Muscle of arm (tissue), 12 donors: ENCODE results near the gene N4BP2L1. TPM values are rescaled to one million over a fixed set of nuclear protein-coding genes. Genes with fewer than 3 reads are reported as not detected.
"Not testable (repeated sequence)": the region's sequence is repeated elsewhere in the genome, so short reads cannot be mapped to it uniquely, and the experiment has no call there.

Experiments used
- DNase-seq: peaks from one replicate; pipeline ENCODE4 v3.0.0-alpha.2; 2013
- polyA plus RNA-seq, 12 donors: library from polyadenylated mRNA; unstranded; fragments of 120-200 nt; gene quantifications; one replicate each; pipeline ENCODE4 v1.2.1, GENCODE V29; 2013; ENCODE audit not compliant: insufficient read length in 12 of 12

N4BP2L1 gene
- polyA plus RNA-seq, 12 donors, result 5.5 to 16.6 (median 9.1) TPM; not detected in 1

DNA sequence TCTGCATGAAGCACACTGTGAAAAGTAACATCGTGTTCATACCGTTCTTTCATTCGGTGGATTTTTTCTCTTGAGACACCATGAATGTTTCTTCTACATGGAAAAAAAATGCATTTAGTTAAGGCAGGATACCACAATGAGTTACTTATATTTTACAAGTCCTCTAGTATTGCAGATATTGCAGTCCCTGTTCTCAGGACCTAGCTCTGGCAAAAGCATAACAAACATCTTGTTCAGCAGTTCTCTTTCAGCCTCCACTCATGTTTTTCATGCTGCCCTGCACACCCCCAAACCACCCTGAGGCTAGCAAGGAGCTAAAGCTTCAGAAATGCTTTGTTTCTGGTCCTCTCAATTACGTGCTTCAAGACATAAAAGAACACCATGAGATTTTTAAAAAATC is 24.8 kb downstream of the N4BP2L1 start:
- no peak for DNase-seq

DNA sequence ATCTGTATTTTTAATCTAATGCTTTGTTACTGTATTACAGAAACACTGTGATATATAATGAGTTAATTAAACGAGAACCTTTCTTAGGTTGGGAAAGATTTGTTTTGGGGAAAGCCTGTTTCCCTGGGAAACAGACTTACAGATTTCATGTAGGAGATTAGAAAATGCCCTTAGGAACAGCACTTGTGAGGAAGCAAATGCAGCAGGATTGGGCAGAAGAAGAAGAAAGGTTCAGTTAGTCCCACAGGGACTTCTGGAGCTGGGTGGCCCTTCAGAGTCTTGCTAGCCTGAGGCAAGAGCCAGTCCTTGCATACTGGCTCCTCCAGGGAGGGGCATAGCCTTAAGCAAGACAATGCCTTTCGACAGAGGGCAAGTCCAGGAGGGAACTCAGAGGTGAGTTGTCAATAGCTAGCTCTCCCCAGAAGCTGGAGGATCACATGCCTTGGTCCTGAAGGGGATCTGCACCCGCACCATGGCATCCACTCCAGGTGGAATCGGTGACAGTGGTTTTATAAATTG is 36.8 kb downstream of the N4BP2L1 start:
- no peak for DNase-seq

DNA sequence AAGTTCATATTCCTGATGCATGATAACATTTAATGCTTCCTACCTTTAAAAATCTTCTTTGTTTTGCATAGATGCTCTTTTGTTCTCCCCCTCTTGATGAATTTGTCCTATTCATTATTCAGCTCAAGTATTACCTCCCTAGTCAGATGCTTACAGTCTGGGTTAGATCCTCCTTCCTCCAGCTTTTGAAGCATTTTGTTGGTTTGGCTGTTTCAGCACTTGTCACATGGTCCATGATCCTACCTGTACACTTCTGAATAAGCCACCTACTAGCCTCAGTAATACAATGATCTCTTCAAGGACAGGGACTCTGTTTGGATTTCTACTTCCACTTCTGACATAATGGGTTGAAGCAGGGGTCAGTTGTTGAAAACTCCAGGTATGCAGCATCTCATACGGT is 37.4 kb downstream of the N4BP2L1 start:
- DNase-seq, result no peak

DNA sequence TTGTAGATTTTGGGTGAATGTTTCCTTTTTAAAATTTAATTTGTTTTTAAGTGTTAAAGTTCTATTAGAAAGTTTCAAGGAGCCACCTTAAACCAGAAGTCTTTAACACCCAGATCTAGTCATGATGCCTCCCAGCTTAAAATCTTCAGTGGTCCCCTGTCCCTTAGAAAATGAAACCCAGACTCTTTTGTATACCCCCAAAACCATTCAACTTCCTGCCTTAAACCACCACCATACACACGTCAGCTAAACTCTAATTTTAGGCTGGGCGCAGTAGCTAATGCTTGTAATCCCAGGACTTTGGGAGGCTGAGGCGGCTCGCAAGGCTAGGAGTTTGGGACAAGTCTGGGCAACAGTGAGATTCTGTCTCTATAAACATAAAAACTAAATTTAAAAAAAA is 37.9 kb downstream of the N4BP2L1 start:
- no peak for DNase-seq

DNA sequence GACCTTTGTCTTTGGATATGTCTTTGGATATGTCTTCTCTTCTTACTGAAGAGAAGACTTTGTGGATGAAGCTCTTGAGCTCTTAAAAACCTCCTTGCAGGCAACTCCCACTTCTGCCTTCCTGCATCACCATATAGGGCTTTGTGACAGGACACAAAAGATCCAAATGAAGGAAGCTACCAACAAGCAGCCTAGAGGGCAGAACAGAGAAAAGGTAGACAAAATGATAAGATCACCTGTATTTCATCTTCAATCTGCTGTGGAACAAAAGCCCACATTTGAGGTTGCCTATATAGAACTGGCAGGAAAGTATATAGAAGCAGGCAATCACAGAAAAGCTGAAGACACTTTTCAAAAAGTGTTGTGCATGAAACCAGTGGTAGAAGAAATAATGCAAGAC is 42.5 kb downstream of the N4BP2L1 start:
- DNase-seq, result no peak

DNA sequence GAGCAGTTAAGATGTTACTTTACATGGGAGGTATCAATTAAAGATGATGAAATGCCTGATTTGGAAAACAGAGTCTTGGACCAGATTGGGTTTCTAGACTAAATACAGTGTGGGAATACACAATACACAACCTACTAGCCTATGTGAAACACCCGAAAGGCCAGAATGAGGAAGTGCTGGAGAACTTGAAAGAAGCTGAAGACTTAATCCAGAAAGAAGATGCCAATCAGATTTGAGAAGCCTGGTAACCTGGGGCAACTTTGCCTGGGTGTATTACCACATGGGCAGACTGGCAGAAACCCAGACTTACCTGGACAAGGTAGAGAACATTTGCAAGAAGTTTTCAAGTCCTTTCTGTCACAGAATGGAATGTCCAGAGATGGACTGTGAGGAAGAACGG is 43.2 kb downstream of the N4BP2L1 start:
- DNase-seq, result no peak

DNA sequence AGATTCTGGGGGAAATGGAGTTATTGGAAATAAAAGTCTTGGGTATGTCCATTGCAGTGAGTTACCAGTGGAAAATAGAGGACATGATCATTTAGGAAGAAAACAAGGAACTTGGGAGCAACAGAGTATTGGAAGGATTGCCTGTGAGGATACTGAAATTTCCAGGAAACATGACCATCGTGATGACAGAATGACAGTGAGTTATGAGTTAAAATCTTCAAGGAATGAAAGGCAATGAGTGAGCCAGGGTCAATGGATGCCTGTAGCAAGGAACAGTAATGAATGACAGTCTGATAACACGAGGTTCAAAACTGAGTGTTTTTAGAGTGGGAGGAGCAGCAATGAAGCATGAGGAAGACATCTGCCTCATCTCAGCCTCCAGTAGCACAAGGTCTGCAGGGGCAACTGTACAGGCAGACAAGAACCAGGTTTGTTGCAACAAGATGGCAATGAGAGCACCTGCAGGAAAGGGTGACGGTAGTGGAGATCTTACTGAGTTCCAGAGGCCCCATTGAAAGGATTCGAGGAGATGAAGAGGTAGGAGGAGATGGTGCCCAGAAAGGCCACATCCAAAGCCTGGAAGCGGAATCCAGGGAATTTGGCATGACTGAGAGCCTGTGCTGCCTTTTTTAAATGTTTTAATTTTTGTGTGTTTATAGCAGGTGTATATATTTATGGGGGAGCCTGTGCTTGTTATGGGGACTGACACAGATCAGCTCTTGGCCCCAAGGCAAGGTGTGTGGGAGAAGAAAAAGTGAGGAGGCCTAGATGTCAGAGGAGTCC is 43.9 kb downstream of the N4BP2L1 start:
- no peak for DNase-seq

DNA sequence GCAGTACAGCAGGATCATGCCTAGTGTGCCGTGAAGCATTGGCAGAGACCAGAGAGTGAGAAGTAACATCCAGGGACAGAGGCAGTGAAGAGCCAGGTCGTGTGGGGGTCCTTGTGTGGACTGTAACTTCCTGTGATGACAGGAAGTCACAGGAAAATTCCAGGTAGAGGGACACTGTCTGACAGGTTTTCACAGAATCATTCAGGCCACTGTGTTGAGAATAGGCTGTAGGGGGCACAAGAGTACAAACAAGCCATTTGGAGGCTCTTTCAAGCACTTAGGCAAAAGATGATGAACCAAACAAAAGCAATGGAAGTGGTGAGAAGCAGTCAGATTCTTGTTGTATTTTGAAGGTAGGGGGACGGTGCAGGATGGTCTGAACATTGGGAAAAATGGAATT is 46.4 kb downstream of the N4BP2L1 start:
- DNase-seq, result peak; percentile 5

DNA sequence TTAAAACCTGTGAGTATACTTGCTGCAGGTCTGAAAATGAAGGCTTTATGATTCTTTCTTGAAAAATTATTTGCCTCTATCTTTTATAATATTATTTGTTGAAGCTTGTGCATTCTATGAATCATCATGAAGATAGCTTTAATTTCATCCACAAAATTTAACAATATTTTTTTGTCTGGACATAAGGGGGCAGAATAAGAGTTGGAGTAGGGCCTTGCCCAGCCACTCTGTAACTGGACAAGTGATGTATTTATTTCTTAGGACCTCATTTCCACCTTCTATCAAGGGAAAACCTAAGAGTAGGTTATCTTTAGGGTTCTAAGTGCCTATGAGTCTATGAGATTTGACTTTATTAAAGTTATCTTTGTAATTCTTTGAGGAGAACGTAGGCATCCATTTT is 49.9 kb downstream of the N4BP2L1 start:
- no peak for DNase-seq

DNA sequence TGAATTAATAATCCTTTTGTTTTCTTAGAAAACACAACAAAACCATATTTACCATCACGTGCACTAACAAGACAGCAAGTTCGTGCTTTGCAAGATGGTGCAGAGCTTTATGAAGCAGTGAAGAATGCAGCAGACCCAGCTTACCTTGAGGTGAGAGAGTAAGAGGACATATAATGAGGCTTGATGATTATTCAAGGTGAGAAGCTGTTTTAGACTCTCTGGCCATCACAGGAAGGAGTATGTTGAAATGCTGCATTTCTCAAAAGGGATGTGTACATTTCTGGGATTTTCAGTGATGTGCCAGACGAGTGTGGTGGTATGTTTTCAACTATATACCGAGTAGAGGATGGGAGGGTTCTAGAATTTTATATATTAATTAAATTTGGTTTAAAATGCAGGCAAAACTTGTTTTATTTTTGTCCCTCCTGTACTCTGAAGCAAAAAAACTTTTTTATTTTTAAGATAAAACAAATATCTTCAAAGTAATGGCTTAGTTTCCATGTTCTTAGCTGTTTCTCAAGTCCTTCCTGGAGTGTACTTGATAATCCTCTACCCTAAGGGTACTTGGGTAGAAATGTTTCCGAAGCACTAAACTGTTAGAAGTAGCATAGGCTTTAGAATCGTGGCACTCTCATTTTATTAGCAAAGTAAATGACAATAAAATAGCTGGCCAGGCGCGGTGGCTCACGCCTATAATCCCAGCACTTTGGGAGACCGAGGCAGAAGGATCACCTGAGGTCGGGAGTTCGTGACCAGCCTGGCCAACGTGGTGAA is 51.1 kb downstream of the N4BP2L1 start:
- DNase-seq, result no peak

DNA sequence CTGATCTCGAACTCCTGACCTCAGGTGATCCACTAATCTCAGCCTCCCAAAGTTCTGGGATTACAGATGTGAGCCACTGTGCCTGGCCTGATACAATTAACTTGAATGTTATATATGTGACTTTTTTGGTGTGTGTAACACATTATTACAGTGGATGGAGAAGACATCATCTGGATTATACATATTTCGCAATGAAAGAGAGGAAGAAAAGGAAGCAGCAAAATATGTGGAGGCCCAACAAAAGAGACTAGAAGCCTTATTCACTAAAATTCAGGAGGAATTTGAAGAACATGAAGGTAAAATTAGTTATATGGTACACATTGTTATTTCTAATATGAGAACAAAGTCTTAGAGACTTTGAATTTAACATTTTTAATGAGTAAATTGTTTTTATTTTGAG is 57.1 kb downstream of the N4BP2L1 start:
- DNase-seq, result no peak

DNA sequence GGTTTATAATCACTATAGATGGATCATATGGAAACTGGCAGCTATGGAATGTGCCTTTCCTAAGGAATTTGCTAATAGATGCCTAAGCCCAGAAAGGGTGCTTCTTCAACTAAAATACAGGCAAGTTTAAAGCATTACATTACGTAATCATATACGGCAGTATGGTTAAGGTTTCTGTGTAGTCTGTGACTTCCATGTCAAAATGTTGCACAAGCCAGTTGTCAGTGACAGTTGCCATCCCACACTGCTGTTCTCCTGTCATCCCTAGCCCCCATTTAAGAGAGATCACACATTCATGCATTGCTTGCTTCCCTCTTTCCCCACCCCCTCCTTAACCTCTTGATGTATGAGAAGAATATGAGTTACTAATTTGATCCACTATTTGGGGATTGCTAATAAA is 65.4 kb downstream of the N4BP2L1 start:
- DNase-seq, result no peak

DNA sequence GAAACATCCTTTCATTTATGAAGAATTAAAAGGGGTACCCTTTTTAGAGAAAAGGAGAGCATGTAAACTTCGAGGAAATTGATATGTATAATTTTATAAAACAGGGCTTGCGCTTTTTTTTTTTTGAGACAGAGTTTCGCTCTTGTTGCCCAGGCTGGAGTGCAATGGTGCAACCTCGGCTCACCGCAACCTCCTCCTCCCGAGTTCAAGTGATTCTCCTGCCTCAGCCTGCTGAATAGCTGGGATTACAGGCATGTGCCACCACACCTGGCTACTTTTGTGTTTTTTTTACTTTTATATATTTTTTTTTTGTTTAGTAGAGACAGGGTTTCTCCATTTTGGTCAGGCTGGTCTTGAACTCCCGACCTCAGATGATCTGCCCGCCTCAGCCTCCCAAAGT is 72.0 kb downstream of the N4BP2L1 start:
- DNase-seq, result not testable (repeated sequence)

DNA sequence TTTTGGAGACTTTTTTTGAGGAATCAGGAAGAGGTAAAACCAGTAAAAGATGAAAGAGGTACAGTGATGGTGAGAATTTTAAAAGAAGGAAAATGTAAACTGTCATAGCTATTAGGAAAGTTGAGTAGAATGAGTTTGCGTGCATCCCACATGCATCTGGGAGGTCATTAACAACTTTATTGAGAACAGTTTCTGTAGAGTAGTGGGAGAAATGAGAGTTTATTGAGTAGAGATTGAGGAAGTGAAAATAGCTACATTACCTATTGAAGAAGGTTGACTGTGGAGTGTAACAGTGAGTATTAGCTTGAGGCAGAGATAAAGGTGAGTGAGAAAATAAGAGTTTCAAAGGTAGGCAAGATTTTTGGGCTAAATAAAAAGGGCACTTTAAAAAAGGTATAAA is 73.9 kb downstream of the N4BP2L1 start:
- no peak for DNase-seq

DNA sequence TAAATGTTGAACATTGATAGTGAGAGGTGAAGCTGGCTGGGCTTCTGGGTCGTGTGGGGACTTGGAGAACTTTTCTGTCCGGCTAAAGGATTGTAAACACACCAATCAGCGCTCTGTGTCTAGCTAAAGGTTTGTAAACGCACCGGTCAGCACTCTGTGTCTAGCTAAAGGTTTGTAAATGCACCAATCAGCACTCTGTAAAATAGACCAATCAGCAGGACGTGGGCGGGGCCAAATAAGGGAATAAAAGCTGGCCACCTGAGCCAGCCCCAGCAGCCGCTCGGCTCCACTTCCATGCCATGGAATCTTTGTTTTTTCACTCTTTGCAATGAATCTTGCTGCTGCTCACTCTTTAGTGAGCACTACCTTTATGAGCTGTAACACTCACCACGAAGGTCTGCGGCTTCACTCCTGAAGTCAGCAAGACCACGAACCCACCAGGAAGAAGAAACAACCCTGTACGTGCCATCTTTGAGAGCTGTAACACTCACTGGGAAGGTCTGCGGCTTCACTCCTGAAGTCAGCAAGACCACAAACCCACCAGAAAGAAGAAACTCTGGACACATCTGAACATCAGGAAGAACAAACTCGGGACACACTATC is 77.0 kb downstream of the N4BP2L1 start:
- DNase-seq, result not testable (repeated sequence)

Other genes with a start within 250 kb of the N4BP2L1 start
- gene ZAR1L, start 112.8 kb downstream of the N4BP2L1 start, polyA plus RNA-seq, result not detected
- gene BRCA2, start 112.6 kb downstream of the N4BP2L1 start, polyA plus RNA-seq, result 10 to 100 TPM in 1 of 12 donors, 1 to 10 TPM in 10, not detected in 1; 1.7 to 10.1 (median 3.7) TPM
- gene N4BP2L2, start 110.7 kb upstream of the N4BP2L1 start, polyA plus RNA-seq, result 100 to 1,000 TPM in 7 of 12 donors, 10 to 100 TPM in 4, not detected in 1; 87.1 to 187 (median 135) TPM
- 10 to 100 TPM in 11 of 12 donors, not detected in 1; 32.8 to 96.6 (median 43.0) TPM for gene PDS5B, start 158.3 kb upstream of the N4BP2L1 start, polyA plus RNA-seq